Lung (tissue), 12 donors: ENCODE data around the gene ANKRD34C. TPM values are rescaled to one million over a fixed set of nuclear protein-coding genes. Genes with fewer than 3 reads are reported as not detected.

Experiments
- ATAC-seq: fragments of 200-7000 bp; cut with Tn5 transposase; one replicate; pipeline ENCODE4 v1.9.1; 2020; ENCODE audit warnings: moderate number of reproducible peaks; ENCODE audit not compliant: insufficient read depth, low FRiP score
- DNase-seq, 3 donors: peaks; one replicate each; pipeline ENCODE4 v3.0.0-alpha.2; 2013 to 2017
- H3K27ac ChIP-seq, 2 donors: one replicate each; pipeline ENCODE4 v1.5.1; 2013; ENCODE audit warnings: mild to moderate bottlenecking in 2 of 2, moderate library complexity in 2 of 2, control low read depth in 1 of 2, inconsistent platforms in 1 of 2, low read depth in 1 of 2, low read length in 1 of 2
- H3K27me3 ChIP-seq, 3 donors: one replicate each; pipeline ENCODE4 v1.5.1; 2013; ENCODE audit warnings: low read length in 2 of 3; ENCODE audit not compliant: control insufficient read depth in 3 of 3, insufficient read depth in 3 of 3
- H3K36me3 ChIP-seq, 4 donors: one replicate each; pipeline ENCODE4 v1.5.1; 2013; ENCODE audit warnings: low read length in 4 of 4, mild to moderate bottlenecking in 1 of 4, moderate library complexity in 1 of 4; ENCODE audit not compliant: control insufficient read depth in 4 of 4, insufficient read depth in 4 of 4
- H3K4me1 ChIP-seq, 5 donors: one replicate each; pipeline ENCODE4 v1.5.1; 2013; ENCODE audit warnings: low read length in 5 of 5, mild to moderate bottlenecking in 2 of 5, moderate library complexity in 1 of 5; ENCODE audit not compliant: control insufficient read depth in 5 of 5, insufficient read depth in 5 of 5
- H3K4me3 ChIP-seq: one replicate; pipeline ENCODE4 v1.5.1; 2013; ENCODE audit warnings: mild to moderate bottlenecking, control low read depth, moderate library complexity
- H3K9ac ChIP-seq, 2 donors: one replicate each; pipeline ENCODE4 v1.5.1; 2013; ENCODE audit warnings: low read length in 2 of 2, control low read depth in 1 of 2; ENCODE audit not compliant: insufficient read depth in 1 of 2
- H3K9me3 ChIP-seq, 4 donors: one replicate each; pipeline ENCODE4 v1.5.1; 2013; ENCODE audit warnings: low read length in 3 of 4, mild to moderate bottlenecking in 1 of 4, moderate library complexity in 1 of 4; ENCODE audit not compliant: control insufficient read depth in 4 of 4, insufficient read depth in 3 of 4
- WGBS, 2 donors: extraction: QIAGEN DNeasy Blood & Tissue Kit; methylation state at CpG; one replicate each; pipeline ENCODE4 v1.1.7; 2013; 5-methylcytosine and 5-hydroxymethylcytosine counted together
- polyA plus RNA-seq, 2 donors: library from polyadenylated mRNA; stranded (reverse); fragments of 200-250 nt; gene quantifications; one replicate each; pipeline ENCODE4 v1.2.1, GENCODE V29; 2013
- total RNA-seq, 2 donors: library from RNA; depleted of rRNA in 1 of 2; stranded (reverse); fragments of >200 nt in 1 of 2; gene quantifications; one replicate each; pipeline ENCODE4 v1.2.1, GENCODE V29; 2014 to 2021
- TF ChIP-seq, protein P1 (sequence below): IDR thresholded peaks from 2 replicates; pipeline ENCODE4 v1.5.1; 2012; ENCODE audit warnings: mild to moderate bottlenecking; ENCODE audit errors: control extremely low read depth, extremely low read depth
- donor health status: control.
- donor health status: control.
- donor health status: Bipolar disorder and iron deficiency.
- donor health status: healthy.
- donor health status: DM: yes; HTN: yes; CAD: no.

ANKRD34C gene
- total and polyA plus RNA-seq, 4 donors = 0.01 to 0.03 TPM; not detected in 2

DNA sequence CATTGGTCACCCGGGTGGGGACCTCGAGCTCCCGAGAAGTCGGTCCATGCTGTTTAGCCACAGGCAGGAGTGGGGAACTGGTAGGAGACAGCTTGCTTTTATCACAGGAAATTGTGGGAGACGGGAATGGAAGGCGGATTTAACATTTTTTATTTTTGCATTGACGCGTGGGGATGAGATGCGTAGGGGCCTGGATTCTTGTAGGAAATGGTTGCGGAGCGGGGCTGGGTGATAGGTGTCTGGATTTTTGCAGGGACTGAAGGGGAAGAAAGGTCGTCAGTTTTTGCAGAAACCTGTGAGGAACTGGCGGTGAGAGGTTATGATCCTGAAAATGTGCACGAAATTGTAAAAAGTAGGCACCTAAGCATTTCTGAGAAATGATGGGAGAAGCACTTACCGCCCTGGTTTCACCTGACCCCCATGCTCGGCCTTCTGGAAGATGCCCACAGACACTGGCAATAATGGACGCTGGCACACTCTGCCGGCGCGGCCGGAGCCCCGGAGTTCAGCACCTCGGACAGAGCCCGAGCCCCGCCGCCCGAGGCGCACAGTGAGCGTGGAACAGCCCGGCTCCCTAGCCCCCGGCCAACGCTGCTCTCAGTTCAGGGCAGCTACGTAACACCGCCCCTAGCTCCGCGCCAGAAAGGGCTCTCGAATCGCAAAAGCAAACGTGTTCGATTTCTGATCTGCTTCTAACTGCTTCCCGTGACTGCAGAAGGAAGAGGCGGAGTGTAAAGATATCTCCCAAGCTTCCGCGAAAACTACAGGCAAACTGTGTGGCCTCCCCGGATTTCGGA is 928 bp downstream of the ANKRD34C start:
- Histone ChIP-seq H3K9ac (no peak overlapping the region), H3K27ac (no peak overlapping the region), H3K4me1 (no peaks in the 10 kb centered on the region), H3K36me3 (no peaks in the 10 kb centered on the region), H3K9me3 (peaks cover 0 to 14% (median 0%) of the 10 kb centered on the region in 4 donors), H3K27me3 (peaks cover 3 to 48% (median 28%) of the 10 kb centered on the region in 3 donors), H3K4me3 (no peak overlapping the region)
- TF ChIP-seq, protein P1, sequence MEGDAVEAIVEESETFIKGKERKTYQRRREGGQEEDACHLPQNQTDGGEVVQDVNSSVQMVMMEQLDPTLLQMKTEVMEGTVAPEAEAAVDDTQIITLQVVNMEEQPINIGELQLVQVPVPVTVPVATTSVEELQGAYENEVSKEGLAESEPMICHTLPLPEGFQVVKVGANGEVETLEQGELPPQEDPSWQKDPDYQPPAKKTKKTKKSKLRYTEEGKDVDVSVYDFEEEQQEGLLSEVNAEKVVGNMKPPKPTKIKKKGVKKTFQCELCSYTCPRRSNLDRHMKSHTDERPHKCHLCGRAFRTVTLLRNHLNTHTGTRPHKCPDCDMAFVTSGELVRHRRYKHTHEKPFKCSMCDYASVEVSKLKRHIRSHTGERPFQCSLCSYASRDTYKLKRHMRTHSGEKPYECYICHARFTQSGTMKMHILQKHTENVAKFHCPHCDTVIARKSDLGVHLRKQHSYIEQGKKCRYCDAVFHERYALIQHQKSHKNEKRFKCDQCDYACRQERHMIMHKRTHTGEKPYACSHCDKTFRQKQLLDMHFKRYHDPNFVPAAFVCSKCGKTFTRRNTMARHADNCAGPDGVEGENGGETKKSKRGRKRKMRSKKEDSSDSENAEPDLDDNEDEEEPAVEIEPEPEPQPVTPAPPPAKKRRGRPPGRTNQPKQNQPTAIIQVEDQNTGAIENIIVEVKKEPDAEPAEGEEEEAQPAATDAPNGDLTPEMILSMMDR = no peak
- 14% methylated on average over 46 of the region's 46 CpGs for WGBS, 2 donors
- ATAC-seq (no peak), DNase-seq (peak; percentile 62 to 72 (median 68))

DNA sequence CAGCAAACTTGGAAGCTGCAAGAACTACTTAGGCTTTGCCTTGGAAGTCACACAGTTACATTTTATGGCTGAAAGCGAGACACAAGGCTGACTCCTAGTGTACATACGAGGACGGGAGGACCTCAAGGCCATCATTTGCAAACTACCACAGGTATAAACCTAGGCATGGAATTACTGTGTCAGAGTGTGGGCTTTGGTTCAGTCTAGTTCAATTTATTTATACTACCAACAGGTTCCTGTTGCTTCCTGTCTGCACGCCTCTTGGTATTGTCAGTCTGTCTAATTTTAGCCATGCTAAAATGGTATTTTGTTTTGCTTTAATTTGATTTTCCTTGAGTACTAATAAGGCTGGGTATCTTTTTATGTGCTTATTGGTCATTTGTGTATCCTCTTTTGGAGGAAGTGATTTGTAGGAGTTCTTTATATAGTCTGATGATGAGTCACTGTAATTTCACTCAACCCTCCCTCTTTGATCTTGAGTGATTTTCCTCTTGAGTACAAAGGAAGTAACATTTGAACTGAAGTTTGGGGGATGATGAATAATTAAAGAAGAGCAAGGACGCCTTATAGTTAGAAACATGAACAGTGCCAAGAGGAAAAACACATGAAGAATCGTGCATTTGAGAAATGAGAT is 8.2 kb downstream of the ANKRD34C start:
- ATAC-seq (no peak), DNase-seq (no peak)
- WGBS, 2 donors = 64 to 69% methylated on average over 6 of the region's 6 CpGs
- TF ChIP-seq, protein P1 = no peak
- Histone ChIP-seq H3K4me3 (no peak overlapping the region), H3K9me3 (peaks cover 0 to 3% (median 0%) of the 10 kb centered on the region in 4 donors), H3K27me3 (peaks cover 0 to 8% (median 0%) of the 10 kb centered on the region in 3 donors), H3K4me1 (peaks cover 0 to 2% (median 0%) of the 10 kb centered on the region in 5 donors), H3K36me3 (no peaks in the 10 kb centered on the region), H3K27ac (no peak overlapping the region), H3K9ac (no peak overlapping the region)

DNA sequence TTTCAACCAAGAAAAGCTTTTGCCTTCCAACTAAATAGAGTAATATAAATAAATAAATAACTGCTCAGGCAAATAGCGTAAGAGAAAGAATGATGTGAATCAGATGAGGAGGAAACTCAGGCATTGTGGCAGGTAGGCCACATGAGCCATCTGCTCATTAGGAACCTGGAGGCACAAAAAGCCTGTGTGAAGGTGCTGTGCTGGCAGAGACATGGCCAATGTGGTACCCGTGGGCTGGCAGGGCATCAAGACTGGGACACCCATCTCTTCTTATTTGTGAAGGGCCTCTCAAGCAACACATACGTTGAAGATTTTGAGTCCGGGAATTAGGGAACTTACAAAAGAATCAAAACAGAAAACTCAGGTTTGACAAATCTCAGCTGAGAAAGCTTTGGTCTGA is 9.5 kb downstream of the ANKRD34C start:
- DNase-seq (no peak), ATAC-seq (no peak)
- Histone ChIP-seq H3K9me3 (peaks cover 0 to 3% (median 0%) of the 10 kb centered on the region in 4 donors), H3K4me1 (peaks cover 0 to 2% (median 0%) of the 10 kb centered on the region in 5 donors), H3K27ac (no peak overlapping the region), H3K9ac (no peak overlapping the region), H3K27me3 (peaks cover 0 to 8% (median 0%) of the 10 kb centered on the region in 3 donors), H3K4me3 (no peak overlapping the region), H3K36me3 (no peaks in the 10 kb centered on the region)
- TF ChIP-seq, protein P1 = no peak
- WGBS, 2 donors = 75 to 81% methylated on average over 4 of the region's 4 CpGs
